ENCODE results near the gene LAMC1. TPM values are rescaled to one million over a fixed set of nuclear protein-coding genes. Genes with fewer than 3 reads are reported as not detected.

LAMC1 gene
- total RNA-seq, 1 experiment from 2014 or later = 61.2 TPM

DNA sequence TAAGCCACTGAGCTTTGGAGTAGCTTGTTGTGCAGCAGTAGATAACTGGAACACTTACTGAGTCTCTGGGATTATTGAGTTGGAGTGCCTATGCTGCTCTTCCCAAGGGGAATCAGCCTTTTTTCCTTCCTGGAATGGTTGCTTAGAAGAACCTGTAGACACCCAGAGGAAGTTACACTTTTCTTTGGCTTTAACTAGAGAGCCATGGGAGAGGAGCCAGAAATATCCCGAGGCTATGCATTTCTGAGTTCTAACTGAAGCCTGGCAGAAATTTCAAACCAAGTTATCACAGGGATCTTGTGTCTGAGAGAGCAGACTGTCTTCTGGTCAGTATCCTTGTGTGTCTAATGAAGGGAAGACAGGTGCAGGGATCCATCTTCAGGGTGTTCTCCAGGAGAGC lies 28.3 kb downstream of the LAMC1 start:
- no peak overlapping the region for H3K27ac ChIP-seq (ENCODE audit: low read depth, low read length)
- ChIA-PET CTCF (no interaction called here), RAD21 (ENCODE audit: low non-redundant PET in 1 of 2, low total read pairs in 2 of 2, uncharacterized antibody in 2 of 2, unreplicated experiment in 2 of 2) (no interaction called here), POLR2A (no interaction called here)
- BruUV-seq (replicated peaks) = no TSS peak
- no peaks in the 10 kb centered on the region for H3K9me2 ChIP-seq (ENCODE audit: insufficient read depth)
- no peak for ATAC-seq
- no peak overlapping the region for H3K4me3 ChIP-seq (replicated peaks in 1 of 2; ENCODE audit: low read depth in 1 of 2, low read length in 2 of 2)
- H3K9me3 ChIP-seq (ENCODE audit: control insufficient read depth in 1 of 2, insufficient read depth in 1 of 2, low read depth in 1 of 2, low read length in 2 of 2) = no peaks in the 10 kb centered on the region
- peaks cover 4% of the 10 kb centered on the region; the same call in 1 of the 2 replicates for H4K20me1 ChIP-seq (ENCODE audit: insufficient read depth)
- no peak overlapping the region for H2AFZ ChIP-seq (ENCODE audit: low read depth, low read length, poor library complexity, severe bottlenecking)
- peaks cover 0 to 13% of the 10 kb centered on the region in 2 experiments; a peak in 1 of 4 replicates for H3K4me1 ChIP-seq (ENCODE audit: control insufficient read depth in 1 of 2, insufficient read depth in 2 of 2, low read length in 2 of 2)
- H3K9ac ChIP-seq (ENCODE audit: low read length) = no peak overlapping the region
- H3K27me3 ChIP-seq (ENCODE audit: insufficient read depth, low read length) = no peaks in the 10 kb centered on the region
- no peak overlapping the region for H3K4me2 ChIP-seq (ENCODE audit: low read length)
- peaks cover 82% of the 10 kb centered on the region for H3K79me2 ChIP-seq (ENCODE audit: insufficient read depth, low read length)
- no peak for DNase-seq (ENCODE audit: low read depth, low spot score)
- TF ChIP-seq SIN3A (IDR thresholded peaks at IDR 0.05; ENCODE audit: low read depth) (no peak), CEBPB (IDR thresholded peaks at IDR 0.05; ENCODE audit: low read depth) (no peak), TCF7L2 (IDR thresholded peaks at IDR 0.05; ENCODE audit: borderline replicate concordance, extremely low read depth, insufficient read depth, insufficient read length) (no peak), POLR2A (IDR thresholded peaks at IDR 0.05; ENCODE audit: borderline replicate concordance, extremely low read depth, insufficient read depth, insufficient read length) (no peak), RAD21 (IDR thresholded peaks at IDR 0.05; ENCODE audit: low read depth) (no peak), ELF1 (IDR thresholded peaks at IDR 0.05; ENCODE audit: borderline replicate concordance, low read depth) (no peak), YY1 (IDR thresholded peaks at IDR 0.05; ENCODE audit: extremely low read depth, insufficient replicate concordance, low read depth, low read length) (no peak), EZH2 (IDR thresholded peaks at IDR 0.05) (no peak), ATF3 (IDR thresholded peaks at IDR 0.05) (no peak), MAX (IDR thresholded peaks at IDR 0.05) (no peak)
- no peaks in the 10 kb centered on the region for H3K36me3 ChIP-seq (ENCODE audit: control insufficient read depth in 1 of 2, insufficient read depth in 2 of 2, low read length in 2 of 2)
- intact Hi-C loops (cut with micrococcal nuclease) = no loop called here

DNA sequence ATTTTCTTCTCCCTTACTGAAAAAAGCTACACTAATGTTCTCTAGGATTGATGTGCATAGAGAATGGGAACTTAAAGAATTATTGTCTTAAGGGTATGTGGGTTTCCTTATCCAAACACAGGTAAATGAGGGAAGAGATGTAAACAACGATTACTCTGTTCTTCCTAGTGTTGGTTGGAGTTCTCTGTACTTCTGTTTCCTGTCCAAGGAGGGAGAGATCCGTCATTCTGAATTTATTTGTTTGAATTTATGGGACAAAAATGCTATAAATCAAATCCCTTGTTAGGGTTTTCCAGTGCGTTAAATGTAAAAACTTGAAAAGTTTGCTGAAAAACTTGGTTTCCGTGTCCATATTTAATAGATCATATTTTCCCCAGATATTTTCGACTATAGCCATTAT lies 29.6 kb downstream of the LAMC1 start:
- Histone ChIP-seq H3K9me3 (ENCODE audit: control insufficient read depth in 1 of 2, insufficient read depth in 1 of 2, low read depth in 1 of 2, low read length in 2 of 2) (no peaks in the 10 kb centered on the region), H3K9ac (ENCODE audit: low read length) (no peak overlapping the region), H3K9me2 (ENCODE audit: insufficient read depth) (no peaks in the 10 kb centered on the region), H3K4me1 (ENCODE audit: control insufficient read depth in 1 of 2, insufficient read depth in 2 of 2, low read length in 2 of 2) (peaks cover 0 to 13% of the 10 kb centered on the region in 2 experiments; a peak in 1 of 4 replicates), H3K4me3 (replicated peaks in 1 of 2; ENCODE audit: low read depth in 1 of 2, low read length in 2 of 2) (no peak overlapping the region), H4K20me1 (ENCODE audit: insufficient read depth) (no peaks in the 10 kb centered on the region), H3K27ac (ENCODE audit: low read depth, low read length) (no peak overlapping the region), H2AFZ (ENCODE audit: low read depth, low read length, poor library complexity, severe bottlenecking) (no peak overlapping the region), H3K36me3 (ENCODE audit: control insufficient read depth in 1 of 2, insufficient read depth in 2 of 2, low read length in 2 of 2) (no peaks in the 10 kb centered on the region), H3K4me2 (ENCODE audit: low read length) (no peak overlapping the region), H3K79me2 (ENCODE audit: insufficient read depth, low read length) (peaks cover 77% of the 10 kb centered on the region), H3K27me3 (ENCODE audit: insufficient read depth, low read length) (no peaks in the 10 kb centered on the region)
- RAD21 ChIA-PET (ENCODE audit: low non-redundant PET in 1 of 2, low total read pairs in 2 of 2, uncharacterized antibody in 2 of 2, unreplicated experiment in 2 of 2) = no interaction called here
- TF ChIP-seq, protein P1, sequence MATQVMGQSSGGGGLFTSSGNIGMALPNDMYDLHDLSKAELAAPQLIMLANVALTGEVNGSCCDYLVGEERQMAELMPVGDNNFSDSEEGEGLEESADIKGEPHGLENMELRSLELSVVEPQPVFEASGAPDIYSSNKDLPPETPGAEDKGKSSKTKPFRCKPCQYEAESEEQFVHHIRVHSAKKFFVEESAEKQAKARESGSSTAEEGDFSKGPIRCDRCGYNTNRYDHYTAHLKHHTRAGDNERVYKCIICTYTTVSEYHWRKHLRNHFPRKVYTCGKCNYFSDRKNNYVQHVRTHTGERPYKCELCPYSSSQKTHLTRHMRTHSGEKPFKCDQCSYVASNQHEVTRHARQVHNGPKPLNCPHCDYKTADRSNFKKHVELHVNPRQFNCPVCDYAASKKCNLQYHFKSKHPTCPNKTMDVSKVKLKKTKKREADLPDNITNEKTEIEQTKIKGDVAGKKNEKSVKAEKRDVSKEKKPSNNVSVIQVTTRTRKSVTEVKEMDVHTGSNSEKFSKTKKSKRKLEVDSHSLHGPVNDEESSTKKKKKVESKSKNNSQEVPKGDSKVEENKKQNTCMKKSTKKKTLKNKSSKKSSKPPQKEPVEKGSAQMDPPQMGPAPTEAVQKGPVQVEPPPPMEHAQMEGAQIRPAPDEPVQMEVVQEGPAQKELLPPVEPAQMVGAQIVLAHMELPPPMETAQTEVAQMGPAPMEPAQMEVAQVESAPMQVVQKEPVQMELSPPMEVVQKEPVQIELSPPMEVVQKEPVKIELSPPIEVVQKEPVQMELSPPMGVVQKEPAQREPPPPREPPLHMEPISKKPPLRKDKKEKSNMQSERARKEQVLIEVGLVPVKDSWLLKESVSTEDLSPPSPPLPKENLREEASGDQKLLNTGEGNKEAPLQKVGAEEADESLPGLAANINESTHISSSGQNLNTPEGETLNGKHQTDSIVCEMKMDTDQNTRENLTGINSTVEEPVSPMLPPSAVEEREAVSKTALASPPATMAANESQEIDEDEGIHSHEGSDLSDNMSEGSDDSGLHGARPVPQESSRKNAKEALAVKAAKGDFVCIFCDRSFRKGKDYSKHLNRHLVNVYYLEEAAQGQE (IDR thresholded peaks at IDR 0.05; ENCODE audit: low read depth) = no peak
- TF ChIP-seq ZBTB33 (IDR thresholded peaks at IDR 0.05; ENCODE audit: extremely low read depth, insufficient replicate concordance, low read length) (no peak), EZH2phosphoT487 (IDR thresholded peaks at IDR 0.05; ENCODE audit: borderline replicate concordance) (no peak)
- intact Hi-C loops (cut with micrococcal nuclease) = no loop called here
- POLR2A ChIA-PET = no interaction called here
- ATAC-seq (no peak), DNase-seq (ENCODE audit: low read depth, low spot score) (no peak)
- CTCF ChIA-PET = no interaction called here
- BruUV-seq (replicated peaks) = no TSS peak

All from HCT116 (cell line).